ENCODE results near the gene SLC6A11. TPM values are rescaled to one million over a fixed set of nuclear protein-coding genes. Genes with fewer than 3 reads are reported as not detected.

The SLC6A11 gene
- total and polyA plus RNA-seq, 2 of the 8 experiments (the other 6 are each of a cell fraction or from before 2014, with no cell fraction given), result 0.78 to 1.5 TPM

DNA sequence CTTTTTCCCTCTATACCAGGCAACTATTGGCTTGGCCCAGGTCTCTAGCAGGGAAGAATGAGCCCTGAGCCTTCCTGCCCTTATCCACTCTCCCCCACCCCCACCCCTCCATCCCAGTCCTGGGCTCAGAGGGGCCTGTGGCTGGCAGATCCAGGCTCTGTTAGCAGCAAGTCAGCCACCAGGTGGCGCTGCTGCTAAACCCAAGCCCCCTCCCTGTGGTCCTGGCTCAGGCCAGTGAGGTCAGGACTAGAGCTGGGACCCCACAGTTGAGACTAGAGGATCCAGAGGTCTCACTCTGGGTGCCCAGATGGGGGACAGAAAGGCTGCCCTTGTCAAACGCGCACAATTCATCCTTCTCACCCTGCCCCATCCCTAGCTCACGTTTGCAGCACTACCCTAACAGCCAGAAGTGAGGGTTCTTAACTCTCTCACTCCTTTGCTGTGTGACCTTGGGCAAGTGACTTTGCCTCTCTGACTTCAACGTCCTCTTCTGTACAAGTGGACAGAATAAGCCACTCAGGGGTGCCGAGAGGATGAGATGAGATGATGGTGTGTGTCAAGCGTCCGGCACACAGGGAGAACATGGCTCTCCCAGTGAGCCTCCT is 129.8 kb downstream of the SLC6A11 start:
- CTCF ChIA-PET (ENCODE audit: partially characterized antibody), result interaction anchor here (0.9 to 16.2 kb wide), 44 partner anchors 8 to 532 kb away, joined by 3 to 211 read pairs (median 4); partner anchors contain the start of genes HRH1 and SLC6A1
- FAIRE-seq (peak; percentile 19), DNase-seq (ENCODE audit: low read depth in 1 of 2, low spot score in 2 of 2) (peak; percentile 64 to 92)
- TF ChIP-seq GABPA (IDR thresholded peaks at IDR 0.05; ENCODE audit: borderline replicate concordance, insufficient read depth, low read length) (no peak), KDM1A (IDR thresholded peaks at IDR 0.05; ENCODE audit: borderline replicate concordance, low read length) (peak; percentile 88; the same call in 1 of the 2 replicates), EGR1 (IDR thresholded peaks at IDR 0.05; ENCODE audit: borderline replicate concordance, low read depth, low read length) (no peak), KDM4A (IDR thresholded peaks at IDR 0.05; ENCODE audit: low read depth, low read length, severe bottlenecking) (no peak), TAF7 (optimal IDR thresholded peaks at IDR 0.05; ENCODE audit: borderline replicate concordance, low read depth, low read length) (no peak)

More for the DNA sequence above, 129.8 kb downstream of the SLC6A11 start:
- Histone ChIP-seq H4K5ac (ENCODE audit: insufficient read length, low read depth, low read length) (no peak overlapping the region), H3K27me3 (replicated peaks in 1 of 4; ENCODE audit: control insufficient read depth in 3 of 4, extremely low read depth in 1 of 4, insufficient read depth in 3 of 4, low read length in 3 of 4) (no peaks in the 10 kb centered on the region; a peak in 1 of 7 replicates), H3K18ac (ENCODE audit: extremely low read depth, low read length) (no peak overlapping the region), H3K4me2 (ENCODE audit: insufficient read depth in 1 of 2, low read depth in 2 of 2, low read length in 2 of 2) (no peak overlapping the region), H3K23me2 (ENCODE audit: low read depth, low read length) (no peaks in the 10 kb centered on the region), H3K56ac (replicated peaks; ENCODE audit: insufficient read length, low read depth, low read length) (no peak overlapping the region), H2BK20ac (ENCODE audit: low read length) (no peak overlapping the region), H3K9me3 (ENCODE audit: insufficient read depth in 2 of 2, low read depth in 1 of 2, low read length in 1 of 2) (peaks cover 12% of the 10 kb centered on the region in 2 experiments), H2BK120ac (replicated peaks; ENCODE audit: low read depth, low read length) (no peak overlapping the region), H3K79me1 (ENCODE audit: low read depth, low read length) (no peaks in the 10 kb centered on the region), H3K23ac (ENCODE audit: insufficient read length) (no peak overlapping the region), H3K79me2 (ENCODE audit: control insufficient read depth in 1 of 2, insufficient read depth in 2 of 2, low read length in 2 of 2) (no peaks in the 10 kb centered on the region), H4K8ac (ENCODE audit: extremely low read depth, insufficient read depth, low read length) (no peak overlapping the region), H2BK12ac (ENCODE audit: low read depth, low read length) (no peak overlapping the region), H2AK5ac (ENCODE audit: low read depth, low read length) (no peak overlapping the region), H2AFZ (ENCODE audit: low read length) (no peak overlapping the region), H4K20me1 (replicated peaks in 1 of 2; ENCODE audit: control insufficient read depth in 1 of 2, insufficient read depth in 2 of 2, low read length in 2 of 2) (peaks cover 0 to 2% of the 10 kb centered on the region in 2 experiments), H3K9ac (replicated peaks in 1 of 4; ENCODE audit: extremely low read depth in 1 of 4, low read depth in 3 of 4, low read length in 3 of 4) (no peak overlapping the region), H3K4me3 (ENCODE audit: extremely low read depth in 1 of 4, insufficient read depth in 2 of 4, low read depth in 3 of 4, low read length in 4 of 4) (no peak overlapping the region), H3K27ac (ENCODE audit: low read depth, low read length) (no peak overlapping the region), H3K4me1 (replicated peaks in 1 of 4; ENCODE audit: control insufficient read depth in 3 of 4, insufficient read depth in 4 of 4, low read length in 3 of 4) (no peaks in the 10 kb centered on the region), H3K14ac (ENCODE audit: insufficient read length) (no peak overlapping the region), H2BK15ac (ENCODE audit: low read length) (no peak overlapping the region), H2BK5ac (ENCODE audit: low read depth, low read length) (no peak overlapping the region), H3K4ac (replicated peaks; ENCODE audit: insufficient read length, low read depth, low read length) (no peak overlapping the region), H3K36me3 (ENCODE audit: control insufficient read depth in 2 of 4, insufficient read depth in 4 of 4, low read length in 3 of 4) (no peaks in the 10 kb centered on the region), H4K91ac (replicated peaks; ENCODE audit: insufficient read length, low read length) (no peak overlapping the region)
- POLR2A ChIA-PET (ENCODE audit: partially characterized antibody), result interaction anchor here (0.7 kb wide), 1 partner anchor 53 kb away, joined by 3 read pairs; no protein-coding TSS in a partner anchor
- WGBS, 2 experiments (ENCODE audit: extremely low coverage in 1 of 2, insufficient coverage in 1 of 2, insufficient read length in 1 of 2, insufficient replicate concordance in 2 of 2, low coverage in 1 of 2, low lambda C conversion rate in 2 of 2, missing lambda C conversion rate in 1 of 2), result 43% methylated on average over 6 of the region's 8 CpGs; no CpG with 5 or more reads in 1 of the 2 experiments

Measured in H1 (cell line).